Skin epidermis (tissue), 12 donors: Measurements from ENCODE around the gene DNAH11.
"Not testable (repeated sequence)": the region's sequence is repeated elsewhere in the genome, so short reads cannot be mapped to it uniquely, and the experiment has no call there.

Source experiments
- H3K27ac ChIP-seq, 21 experiments: fragments of 200-600 bp; sonication (generic) in 11 of 21; one replicate each; pipeline ENCODE4 v1.5.0; 2020; ENCODE audit warnings: mild to moderate bottlenecking in 3 of 21, inconsistent platforms in 2 of 21, moderate library complexity in 2 of 21
- H3K4me3 ChIP-seq, 7 experiments: fragments of 200-600 bp; sonication (generic) in 2 of 7; one replicate each; pipeline ENCODE4 v1.5.0; 2020; ENCODE audit warnings: inconsistent platforms in 2 of 7, mild to moderate bottlenecking in 2 of 7, moderate library complexity in 1 of 7

The DNAH11 gene

GRCh38 chr7:21912931-21913780, 370.3 kb downstream of the DNAH11 start:
- H3K27ac ChIP-seq: peak overlapping the region in 2 of 21 experiments; percentile 44 to 55

GRCh38 chr7:21914671-21915070, 371.8 kb downstream of the DNAH11 start:
- Histone ChIP-seq H3K27ac (no peak overlapping the region), H3K4me3 (no peak overlapping the region)

More at GRCh38 chr7:21912931-21913780, 370.3 kb downstream of the DNAH11 start:
- no peak overlapping the region for H3K4me3 ChIP-seq

- Histone ChIP-seq H3K4me3 (no peak overlapping the region), H3K27ac (peak overlapping the region in 1 of 21 experiments; percentile 21)
Measured at GRCh38 chr7:21915140-21915539, 372.3 kb downstream of the DNAH11 start.

- Histone ChIP-seq H3K27ac (no peak overlapping the region), H3K4me3 (no peak overlapping the region)
Measured at GRCh38 chr7:21916176-21916575, 373.3 kb downstream of the DNAH11 start.

- Histone ChIP-seq H3K27ac (no peak overlapping the region), H3K4me3 (no peak overlapping the region)
Measured at GRCh38 chr7:21916629-21917028, 373.8 kb downstream of the DNAH11 start.

GRCh38 chr7:21918216-21918615, 375.4 kb downstream of the DNAH11 start:
- H3K27ac ChIP-seq: no peak overlapping the region

GRCh38 chr7:21920936-21921335, 378.1 kb downstream of the DNAH11 start:
- H3K27ac ChIP-seq: no peak overlapping the region
- H3K4me3 ChIP-seq: no peak overlapping the region

More at GRCh38 chr7:21918216-21918615, 375.4 kb downstream of the DNAH11 start:
- no peak overlapping the region for H3K4me3 ChIP-seq

GRCh38 chr7:21922605-21923004, 379.8 kb downstream of the DNAH11 start:
- Histone ChIP-seq H3K27ac (no peak overlapping the region), H3K4me3 (no peak overlapping the region)

- no peak overlapping the region for H3K4me3 ChIP-seq
- H3K27ac ChIP-seq: no peak overlapping the region
Measured at GRCh38 chr7:21923658-21924057, 380.8 kb downstream of the DNAH11 start.

- H3K27ac ChIP-seq: no peak overlapping the region
- H3K4me3 ChIP-seq: no peak overlapping the region
Measured at GRCh38 chr7:21926448-21926847, 383.6 kb downstream of the DNAH11 start.

GRCh38 chr7:21927693-21928092, 384.9 kb downstream of the DNAH11 start:
- Histone ChIP-seq H3K4me3 (no peak overlapping the region), H3K27ac (no peak overlapping the region)

- not testable (repeated sequence) for H3K27ac ChIP-seq, H3K4me3 ChIP-seq
Measured at GRCh38 chr7:21933293-21933692, 390.5 kb downstream of the DNAH11 start.

- no peak overlapping the region for H3K4me3 ChIP-seq
- H3K27ac ChIP-seq: no peak overlapping the region
Measured at GRCh38 chr7:21934808-21935207, 392.0 kb downstream of the DNAH11 start.

- Histone ChIP-seq H3K4me3 (no peak overlapping the region), H3K27ac (no peak overlapping the region)
Measured at GRCh38 chr7:21938463-21938862, 395.6 kb downstream of the DNAH11 start.

- no peak overlapping the region for H3K27ac ChIP-seq
- H3K4me3 ChIP-seq: no peak overlapping the region
Measured at GRCh38 chr7:21939136-21939857, 396.5 kb downstream of the DNAH11 start.

- no peak overlapping the region for H3K4me3 ChIP-seq
- H3K27ac ChIP-seq: no peak overlapping the region
Measured at GRCh38 chr7:21939858-21940372, 397.1 kb downstream of the DNAH11 start.

GRCh38 chr7:21941611-21942141, 398.8 kb downstream of the DNAH11 start:
- H3K27ac ChIP-seq: no peak overlapping the region
- H3K4me3 ChIP-seq: no peak overlapping the region

- no peak overlapping the region for H3K27ac ChIP-seq
- H3K4me3 ChIP-seq: no peak overlapping the region
Measured at GRCh38 chr7:21942955-21943354, 400.1 kb downstream of the DNAH11 start.

GRCh38 chr7:21943436-21943835, 400.6 kb downstream of the DNAH11 start:
- Histone ChIP-seq H3K4me3 (no peak overlapping the region), H3K27ac (no peak overlapping the region)
